HEK293 (cell line): ENCODE measurements around the gene JOSD2.

ENCODE experiments used
- EGR2 ChIP-seq: fragments of 450-650 bp; formaldehyde crosslinking; IDR thresholded peaks from 2 replicates; pipeline ENCODE4 v1.5.1; 2016; ENCODE audit warnings: low read depth, missing biosample characterization, missing genetic modification characterization
- ZBTB21 ChIP-seq: fragments of 450-650 bp; formaldehyde crosslinking; IDR thresholded peaks from 2 replicates; pipeline ENCODE4 v1.5.1; 2017; ENCODE audit warnings: missing biosample characterization, missing genetic modification characterization
- ZBTB48 ChIP-seq: fragments of 450-650 bp; formaldehyde crosslinking; IDR thresholded peaks from 2 replicates; pipeline ENCODE4 v1.5.1; 2016; ENCODE audit warnings: missing biosample characterization, missing genetic modification characterization
- ZBTB7A ChIP-seq: fragments of 450-650 bp; formaldehyde crosslinking; IDR thresholded peaks from 2 replicates; pipeline ENCODE4 v1.5.1; 2016; ENCODE audit warnings: low read depth, missing biosample characterization, missing genetic modification characterization
- ZNF169 ChIP-seq: fragments of 450-650 bp; formaldehyde crosslinking; IDR thresholded peaks from 2 replicates; pipeline ENCODE4 v1.5.1; 2016; ENCODE audit warnings: missing biosample characterization, missing genetic modification characterization
- ZNF184 ChIP-seq: fragments of 450-650 bp; IDR thresholded peaks from 2 replicates; pipeline ENCODE4 v1.5.1; 2018; ENCODE audit warnings: missing biosample characterization, mild to moderate bottlenecking, missing genetic modification characterization
- ZNF223 ChIP-seq: fragments of 450-650 bp; formaldehyde crosslinking; IDR thresholded peaks from 2 replicates; pipeline ENCODE4 v1.5.1; 2016; ENCODE audit warnings: missing biosample characterization, missing genetic modification characterization
- ZNF274 ChIP-seq, 2 experiments: fragments of 200-500 bp in 1 of 2; fragments of 450-650 bp in 1 of 2; sonication (Bioruptor generic) in 1 of 2; formaldehyde crosslinking in 1 of 2; IDR thresholded peaks; 2 replicates each; pipeline versions ENCODE4 v1.5.1 to v1.6.1; 2014 to 2016; ENCODE audit warnings: borderline replicate concordance in 1 of 2, inconsistent platforms in 1 of 2, low read length in 1 of 2, missing biosample characterization in 1 of 2, missing genetic modification characterization in 1 of 2
- ZNF404 ChIP-seq: fragments of 450-650 bp; formaldehyde crosslinking; IDR thresholded peaks from 2 replicates; pipeline ENCODE4 v1.5.1; 2017; ENCODE audit warnings: missing biosample characterization, missing genetic modification characterization
- ZNF658 ChIP-seq: fragments of 450-650 bp; formaldehyde crosslinking; IDR thresholded peaks from 2 replicates; pipeline ENCODE4; 2016; ENCODE audit warnings: missing biosample characterization, missing genetic modification characterization
- ZNF660 ChIP-seq: fragments of 450-650 bp; IDR thresholded peaks from 2 replicates; pipeline ENCODE4 v1.5.1; 2018; ENCODE audit warnings: missing biosample characterization, mild to moderate bottlenecking, missing genetic modification characterization
- ZNF664 ChIP-seq: fragments of 450-650 bp; formaldehyde crosslinking; IDR thresholded peaks from 2 replicates; pipeline ENCODE4 v1.5.1; 2016; ENCODE audit warnings: missing biosample characterization, missing genetic modification characterization
- ZNF692 ChIP-seq: fragments of 450-650 bp; formaldehyde crosslinking; IDR thresholded peaks from 2 replicates; pipeline ENCODE4 v1.5.1; 2016; ENCODE audit warnings: missing biosample characterization, missing genetic modification characterization
- ZNF747 ChIP-seq: fragments of 450-650 bp; formaldehyde crosslinking; IDR thresholded peaks from 2 replicates; pipeline ENCODE4 v1.5.1; 2016; ENCODE audit warnings: missing biosample characterization, missing genetic modification characterization
- ZNF76 ChIP-seq: fragments of 450-650 bp; formaldehyde crosslinking; IDR thresholded peaks from 2 replicates; pipeline ENCODE4; 2016; ENCODE audit warnings: low read depth, missing biosample characterization, missing genetic modification characterization, borderline replicate concordance
- ZNF830 ChIP-seq: fragments of 450-650 bp; IDR thresholded peaks from 2 replicates; pipeline ENCODE4 v1.5.0; 2018; ENCODE audit warnings: missing biosample characterization, missing genetic modification characterization, low read depth, mild to moderate bottlenecking, moderate library complexity
- ZNF837 ChIP-seq: fragments of 450-650 bp; formaldehyde crosslinking; IDR thresholded peaks from 2 replicates; pipeline ENCODE4 v1.5.1; 2016; ENCODE audit warnings: missing biosample characterization, missing genetic modification characterization
- ZSCAN16 ChIP-seq: fragments of 450-650 bp; formaldehyde crosslinking; IDR thresholded peaks from 2 replicates; pipeline ENCODE4 v1.5.1; 2016; ENCODE audit warnings: missing biosample characterization, missing genetic modification characterization
- ZSCAN4 ChIP-seq: fragments of 450-650 bp; formaldehyde crosslinking; IDR thresholded peaks from 2 replicates; pipeline ENCODE4 v1.5.1; 2017; ENCODE audit warnings: missing biosample characterization, missing genetic modification characterization
- TF ChIP-seq, protein P1 (sequence below): fragments of 450-650 bp; formaldehyde crosslinking; optimal IDR thresholded peaks from 2 replicates; pipeline ENCODE3; 2016; ENCODE audit warnings: missing biosample characterization, mild to moderate bottlenecking, missing genetic modification characterization
- TF ChIP-seq, protein P2 (sequence below): fragments of 450-650 bp; formaldehyde crosslinking; IDR thresholded peaks from 2 replicates; pipeline ENCODE4 v1.5.1; 2016; ENCODE audit warnings: missing biosample characterization, missing genetic modification characterization
- TF ChIP-seq, protein P3 (sequence below): fragments of 450-650 bp; formaldehyde crosslinking; IDR thresholded peaks from 2 replicates; pipeline ENCODE4 v1.5.1; 2016; ENCODE audit warnings: missing biosample characterization, missing genetic modification characterization
- TF ChIP-seq, protein P4 (sequence below): fragments of 450-650 bp; formaldehyde crosslinking; IDR thresholded peaks from 2 replicates; pipeline ENCODE4 v1.5.1; 2016; ENCODE audit warnings: missing biosample characterization, missing genetic modification characterization
- TF ChIP-seq, protein P5 (sequence below): fragments of 450-650 bp; formaldehyde crosslinking; IDR thresholded peaks from 2 replicates; pipeline ENCODE4 v1.5.1; 2017; ENCODE audit warnings: missing biosample characterization, missing genetic modification characterization
- TF ChIP-seq, protein P6 (sequence below): fragments of 450-650 bp; formaldehyde crosslinking; IDR thresholded peaks from 2 replicates; pipeline ENCODE4 v1.5.1; 2016; ENCODE audit warnings: missing biosample characterization, missing genetic modification characterization

JOSD2 gene

DNA sequence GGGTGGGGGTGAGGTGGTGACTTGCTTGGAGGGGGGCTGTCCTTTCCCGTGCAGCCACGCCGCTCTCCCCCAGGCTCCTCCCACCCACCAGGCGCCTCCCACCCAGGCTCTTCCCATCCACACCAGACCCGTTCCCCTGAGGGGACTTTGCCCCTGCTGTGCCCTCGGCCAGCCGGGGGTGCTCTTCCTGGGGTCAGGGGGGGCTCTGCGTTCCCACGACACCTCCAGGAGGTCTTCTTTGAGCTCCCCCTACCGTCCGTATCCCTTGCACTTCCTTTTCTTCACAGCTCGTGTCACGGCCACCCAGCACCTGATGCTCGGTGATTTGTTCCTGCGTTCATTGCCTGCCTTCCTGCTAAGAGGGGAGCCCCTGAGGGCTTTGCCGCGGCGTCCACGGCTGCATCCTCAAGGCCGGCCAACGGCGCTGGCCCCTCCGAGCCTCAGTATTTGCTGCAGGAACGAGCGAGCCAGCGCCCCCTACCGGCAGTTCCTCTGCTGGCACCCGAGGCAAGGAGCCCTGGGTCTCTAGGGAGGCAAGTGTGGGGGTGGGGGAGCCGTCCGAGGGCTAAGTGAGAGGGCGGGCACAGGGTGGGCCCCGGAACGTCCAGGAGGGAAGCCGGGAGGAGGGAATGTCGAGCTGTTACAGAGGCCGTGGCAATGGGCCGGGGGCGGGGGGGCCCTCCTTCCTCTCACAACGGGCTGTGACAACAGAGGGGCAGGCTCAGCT is 45.5 kb upstream of the JOSD2 start (continued):
- TF ChIP-seq ZNF692 (tag by site-specific recombination) (peak; percentile 97), ZNF837 (tag by site-specific recombination) (no peak), ZSCAN16 (tag by site-specific recombination) (no peak), EGR2 (no peak), ZNF404 (tag by site-specific recombination) (no peak), ZNF747 (tag by site-specific recombination) (no peak), ZNF169 (no peak), ZNF830 (tag by site-specific recombination) (no peak), ZSCAN4 (tag by site-specific recombination) (0 out of 2 replicates have a peak, but pooled peaks have one; percentile 48), ZNF76 (no peak), ZNF660 (0 out of 2 replicates have a peak, but pooled peaks have one; percentile 46), ZBTB7A (tag by site-specific recombination) (no peak), ZNF274 (IDR thresholded peaks at IDR 0.05; ENCODE audit: low read length) (no peak), ZNF274 (tag by site-specific recombination; IDR thresholded peaks at IDR 0.05; ENCODE audit: borderline replicate concordance) (no peak), ZNF184 (tag by site-specific recombination) (no peak), ZNF223 (tag by site-specific recombination) (no peak), ZNF658 (no peak), ZBTB21 (tag by site-specific recombination) (0 out of 2 replicates have a peak, but pooled peaks have one; percentile 12), ZNF664 (tag by site-specific recombination) (no peak), ZBTB48 (tag by site-specific recombination) (peak; percentile 42; the same call in 1 of the 2 replicates)
- TF ChIP-seq, protein P1, sequence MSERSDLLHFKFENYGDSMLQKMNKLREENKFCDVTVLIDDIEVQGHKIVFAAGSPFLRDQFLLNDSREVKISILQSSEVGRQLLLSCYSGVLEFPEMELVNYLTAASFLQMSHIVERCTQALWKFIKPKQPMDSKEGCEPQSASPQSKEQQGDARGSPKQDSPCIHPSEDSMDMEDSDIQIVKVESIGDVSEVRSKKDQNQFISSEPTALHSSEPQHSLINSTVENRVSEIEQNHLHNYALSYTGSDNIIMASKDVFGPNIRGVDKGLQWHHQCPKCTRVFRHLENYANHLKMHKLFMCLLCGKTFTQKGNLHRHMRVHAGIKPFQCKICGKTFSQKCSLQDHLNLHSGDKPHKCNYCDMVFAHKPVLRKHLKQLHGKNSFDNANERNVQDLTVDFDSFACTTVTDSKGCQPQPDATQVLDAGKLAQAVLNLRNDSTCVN (tag by site-specific recombination): peak; percentile 25
- TF ChIP-seq, protein P2, sequence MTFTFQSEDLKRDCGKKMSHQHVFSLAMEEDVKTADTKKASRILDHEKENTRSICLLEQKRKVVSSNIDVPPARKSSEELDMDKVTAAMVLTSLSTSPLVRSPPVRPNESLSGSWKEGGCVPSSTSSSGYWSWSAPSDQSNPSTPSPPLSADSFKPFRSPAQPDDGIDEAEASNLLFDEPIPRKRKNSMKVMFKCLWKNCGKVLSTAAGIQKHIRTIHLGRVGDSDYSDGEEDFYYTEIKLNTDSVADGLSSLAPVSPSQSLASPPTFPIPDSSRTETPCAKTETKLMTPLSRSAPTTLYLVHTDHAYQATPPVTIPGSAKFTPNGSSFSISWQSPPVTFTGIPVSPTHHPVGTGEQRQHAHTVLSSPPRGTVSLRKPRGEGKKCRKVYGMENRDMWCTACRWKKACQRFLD (tag by site-specific recombination): no peak
- TF ChIP-seq, protein P3, sequence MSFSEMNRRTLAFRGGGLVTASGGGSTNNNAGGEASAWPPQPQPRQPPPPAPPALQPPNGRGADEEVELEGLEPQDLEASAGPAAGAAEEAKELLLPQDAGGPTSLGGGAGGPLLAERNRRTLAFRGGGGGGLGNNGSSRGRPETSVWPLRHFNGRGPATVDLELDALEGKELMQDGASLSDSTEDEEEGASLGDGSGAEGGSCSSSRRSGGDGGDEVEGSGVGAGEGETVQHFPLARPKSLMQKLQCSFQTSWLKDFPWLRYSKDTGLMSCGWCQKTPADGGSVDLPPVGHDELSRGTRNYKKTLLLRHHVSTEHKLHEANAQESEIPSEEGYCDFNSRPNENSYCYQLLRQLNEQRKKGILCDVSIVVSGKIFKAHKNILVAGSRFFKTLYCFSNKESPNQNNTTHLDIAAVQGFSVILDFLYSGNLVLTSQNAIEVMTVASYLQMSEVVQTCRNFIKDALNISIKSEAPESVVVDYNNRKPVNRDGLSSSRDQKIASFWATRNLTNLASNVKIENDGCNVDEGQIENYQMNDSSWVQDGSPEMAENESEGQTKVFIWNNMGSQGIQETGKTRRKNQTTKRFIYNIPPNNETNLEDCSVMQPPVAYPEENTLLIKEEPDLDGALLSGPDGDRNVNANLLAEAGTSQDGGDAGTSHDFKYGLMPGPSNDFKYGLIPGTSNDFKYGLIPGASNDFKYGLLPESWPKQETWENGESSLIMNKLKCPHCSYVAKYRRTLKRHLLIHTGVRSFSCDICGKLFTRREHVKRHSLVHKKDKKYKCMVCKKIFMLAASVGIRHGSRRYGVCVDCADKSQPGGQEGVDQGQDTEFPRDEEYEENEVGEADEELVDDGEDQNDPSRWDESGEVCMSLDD (tag by site-specific recombination): peak; percentile 83
- TF ChIP-seq, protein P4, sequence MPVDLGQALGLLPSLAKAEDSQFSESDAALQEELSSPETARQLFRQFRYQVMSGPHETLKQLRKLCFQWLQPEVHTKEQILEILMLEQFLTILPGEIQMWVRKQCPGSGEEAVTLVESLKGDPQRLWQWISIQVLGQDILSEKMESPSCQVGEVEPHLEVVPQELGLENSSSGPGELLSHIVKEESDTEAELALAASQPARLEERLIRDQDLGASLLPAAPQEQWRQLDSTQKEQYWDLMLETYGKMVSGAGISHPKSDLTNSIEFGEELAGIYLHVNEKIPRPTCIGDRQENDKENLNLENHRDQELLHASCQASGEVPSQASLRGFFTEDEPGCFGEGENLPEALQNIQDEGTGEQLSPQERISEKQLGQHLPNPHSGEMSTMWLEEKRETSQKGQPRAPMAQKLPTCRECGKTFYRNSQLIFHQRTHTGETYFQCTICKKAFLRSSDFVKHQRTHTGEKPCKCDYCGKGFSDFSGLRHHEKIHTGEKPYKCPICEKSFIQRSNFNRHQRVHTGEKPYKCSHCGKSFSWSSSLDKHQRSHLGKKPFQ (tag by site-specific recombination): no peak
- TF ChIP-seq, protein P5, sequence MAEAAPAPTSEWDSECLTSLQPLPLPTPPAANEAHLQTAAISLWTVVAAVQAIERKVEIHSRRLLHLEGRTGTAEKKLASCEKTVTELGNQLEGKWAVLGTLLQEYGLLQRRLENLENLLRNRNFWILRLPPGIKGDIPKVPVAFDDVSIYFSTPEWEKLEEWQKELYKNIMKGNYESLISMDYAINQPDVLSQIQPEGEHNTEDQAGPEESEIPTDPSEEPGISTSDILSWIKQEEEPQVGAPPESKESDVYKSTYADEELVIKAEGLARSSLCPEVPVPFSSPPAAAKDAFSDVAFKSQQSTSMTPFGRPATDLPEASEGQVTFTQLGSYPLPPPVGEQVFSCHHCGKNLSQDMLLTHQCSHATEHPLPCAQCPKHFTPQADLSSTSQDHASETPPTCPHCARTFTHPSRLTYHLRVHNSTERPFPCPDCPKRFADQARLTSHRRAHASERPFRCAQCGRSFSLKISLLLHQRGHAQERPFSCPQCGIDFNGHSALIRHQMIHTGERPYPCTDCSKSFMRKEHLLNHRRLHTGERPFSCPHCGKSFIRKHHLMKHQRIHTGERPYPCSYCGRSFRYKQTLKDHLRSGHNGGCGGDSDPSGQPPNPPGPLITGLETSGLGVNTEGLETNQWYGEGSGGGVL (tag by site-specific recombination): peak; percentile 63
- TF ChIP-seq, protein P6, sequence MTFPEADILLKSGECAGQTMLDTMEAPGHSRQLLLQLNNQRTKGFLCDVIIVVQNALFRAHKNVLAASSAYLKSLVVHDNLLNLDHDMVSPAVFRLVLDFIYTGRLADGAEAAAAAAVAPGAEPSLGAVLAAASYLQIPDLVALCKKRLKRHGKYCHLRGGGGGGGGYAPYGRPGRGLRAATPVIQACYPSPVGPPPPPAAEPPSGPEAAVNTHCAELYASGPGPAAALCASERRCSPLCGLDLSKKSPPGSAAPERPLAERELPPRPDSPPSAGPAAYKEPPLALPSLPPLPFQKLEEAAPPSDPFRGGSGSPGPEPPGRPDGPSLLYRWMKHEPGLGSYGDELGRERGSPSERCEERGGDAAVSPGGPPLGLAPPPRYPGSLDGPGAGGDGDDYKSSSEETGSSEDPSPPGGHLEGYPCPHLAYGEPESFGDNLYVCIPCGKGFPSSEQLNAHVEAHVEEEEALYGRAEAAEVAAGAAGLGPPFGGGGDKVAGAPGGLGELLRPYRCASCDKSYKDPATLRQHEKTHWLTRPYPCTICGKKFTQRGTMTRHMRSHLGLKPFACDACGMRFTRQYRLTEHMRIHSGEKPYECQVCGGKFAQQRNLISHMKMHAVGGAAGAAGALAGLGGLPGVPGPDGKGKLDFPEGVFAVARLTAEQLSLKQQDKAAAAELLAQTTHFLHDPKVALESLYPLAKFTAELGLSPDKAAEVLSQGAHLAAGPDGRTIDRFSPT (tag by site-specific recombination): peak; percentile 57
